NCI-H748 (cell line): ENCODE measurements around the gene GHRHR.
A peak's percentile ranks its signal among the peaks of the same experiment; 100 is the strongest.

Experiments
- DNase-seq: peaks from one replicate; lab custom pipeline; 2025; ENCODE audit not compliant: unreplicated experiment; lab: John Stamatoyannopoulos, UW

Gene GHRHR

DNA sequence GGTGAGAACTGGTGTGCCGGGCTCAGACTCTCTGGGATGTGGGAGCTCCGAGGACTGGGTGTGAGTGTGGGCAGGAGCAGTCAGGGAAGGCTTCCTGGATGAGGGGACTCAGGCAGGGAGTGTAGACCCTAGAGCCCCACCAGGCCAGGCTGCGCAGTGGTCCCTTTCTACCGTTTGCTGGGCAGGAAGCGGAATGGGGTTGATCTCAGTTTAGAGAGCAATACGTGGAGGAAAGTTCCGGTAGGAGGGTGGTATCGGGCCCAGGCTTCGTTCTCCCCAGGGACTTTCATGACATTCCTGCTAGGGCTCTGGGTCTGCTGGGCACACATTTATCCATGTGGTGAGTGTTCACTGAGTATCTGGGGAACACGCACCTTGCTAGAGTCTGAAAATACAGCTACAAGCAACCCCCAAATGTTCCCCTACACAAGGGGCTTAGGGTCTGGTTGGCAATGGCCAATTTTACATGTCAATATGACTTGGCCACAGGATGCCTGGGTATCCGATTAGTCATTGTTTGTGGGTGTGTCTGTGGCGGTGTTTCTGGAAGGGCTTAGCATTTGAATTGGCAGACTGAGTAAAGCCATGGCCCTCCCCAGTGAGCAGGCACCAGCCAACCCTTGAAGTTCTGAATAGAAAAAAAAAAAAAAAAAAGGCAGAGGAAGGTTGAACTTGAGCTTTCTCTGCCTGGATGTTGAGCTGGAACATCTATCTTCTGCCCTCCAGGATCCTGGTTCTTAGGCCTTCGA, 20.8 kb downstream of the GHRHR start:
- peak; percentile 18 for DNase-seq

DNA sequence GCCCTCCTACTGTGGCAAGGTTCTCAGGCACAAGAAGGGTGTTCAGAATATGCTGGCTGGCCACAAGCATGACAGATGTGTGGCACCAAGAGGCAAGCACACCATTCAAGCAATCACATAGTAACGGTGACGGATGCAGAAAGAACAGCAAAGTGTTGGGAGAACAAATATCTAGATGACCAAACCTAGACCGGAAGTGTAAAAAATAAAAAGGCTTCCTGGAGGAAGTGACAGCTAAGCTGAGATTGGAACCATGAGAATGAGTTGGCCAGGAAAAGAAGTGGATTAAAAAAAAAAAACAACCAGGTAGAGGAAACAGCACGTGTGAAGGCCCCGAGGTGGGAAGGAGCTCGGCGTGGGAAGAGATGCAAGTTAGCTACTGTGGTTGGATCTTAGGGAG, 22.0 kb downstream of the GHRHR start:
- no peak for DNase-seq

DNA sequence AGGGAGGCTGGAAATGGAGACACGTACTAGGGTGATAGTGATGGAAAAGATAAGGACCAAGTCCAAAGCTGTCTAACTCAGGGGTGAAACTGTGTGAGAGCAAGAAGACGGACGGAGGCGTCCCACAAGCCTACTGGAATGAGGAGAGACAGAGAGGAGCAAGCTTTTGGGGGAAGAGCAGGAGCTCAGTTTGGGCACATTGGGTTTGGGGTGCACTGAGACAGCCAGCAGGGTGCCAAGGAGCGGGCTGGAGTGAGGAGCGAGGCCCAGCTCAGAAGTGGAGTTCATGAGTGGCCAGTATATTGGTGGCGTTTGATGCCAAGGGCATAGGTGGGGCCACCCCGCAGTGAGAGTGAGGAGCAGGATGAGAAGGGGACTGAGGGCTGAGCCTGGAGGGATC, 22.6 kb downstream of the GHRHR start:
- DNase-seq, result no peak

DNA sequence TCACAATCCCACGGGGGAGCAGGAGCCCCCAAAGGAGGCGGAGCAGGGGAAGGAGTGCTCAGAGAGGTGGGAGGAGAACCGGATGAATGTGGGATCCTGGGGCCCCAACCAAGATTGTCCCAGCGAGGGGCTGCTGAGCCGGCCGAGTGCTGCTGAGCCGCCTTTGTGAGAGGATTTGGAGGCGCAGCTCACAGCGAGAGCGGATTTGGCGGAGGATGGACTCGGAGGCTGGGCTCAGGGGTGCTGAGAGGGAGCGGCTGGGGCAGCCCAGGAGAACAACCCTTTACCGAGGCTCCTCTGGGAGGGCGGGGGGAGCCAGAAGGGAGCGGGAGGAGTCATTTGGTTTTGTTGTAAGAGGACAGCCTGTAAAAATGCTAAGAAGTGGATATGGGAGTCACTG, 23.0 kb downstream of the GHRHR start:
- DNase-seq, result no peak

DNA sequence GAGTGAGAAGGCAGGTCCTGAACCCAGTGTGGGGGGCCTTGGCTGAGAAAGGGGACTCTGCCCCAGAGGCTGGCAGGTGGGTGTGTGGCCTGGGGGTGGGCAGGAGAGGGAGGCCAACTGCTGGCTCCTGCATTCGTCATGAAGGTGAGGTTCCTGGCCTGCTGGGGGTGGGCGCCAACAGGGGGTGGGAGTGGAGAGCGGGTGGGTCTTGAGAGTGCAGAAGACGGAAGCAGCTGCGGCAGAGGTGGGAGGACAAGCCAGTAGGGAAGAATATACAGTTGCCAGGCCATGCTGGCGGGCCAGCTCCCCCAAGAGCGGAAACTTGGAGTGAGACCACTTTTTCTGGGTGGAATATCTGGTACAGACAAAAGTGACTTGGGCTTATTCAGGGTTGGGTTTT, 23.4 kb downstream of the GHRHR start:
- DNase-seq, result no peak

DNA sequence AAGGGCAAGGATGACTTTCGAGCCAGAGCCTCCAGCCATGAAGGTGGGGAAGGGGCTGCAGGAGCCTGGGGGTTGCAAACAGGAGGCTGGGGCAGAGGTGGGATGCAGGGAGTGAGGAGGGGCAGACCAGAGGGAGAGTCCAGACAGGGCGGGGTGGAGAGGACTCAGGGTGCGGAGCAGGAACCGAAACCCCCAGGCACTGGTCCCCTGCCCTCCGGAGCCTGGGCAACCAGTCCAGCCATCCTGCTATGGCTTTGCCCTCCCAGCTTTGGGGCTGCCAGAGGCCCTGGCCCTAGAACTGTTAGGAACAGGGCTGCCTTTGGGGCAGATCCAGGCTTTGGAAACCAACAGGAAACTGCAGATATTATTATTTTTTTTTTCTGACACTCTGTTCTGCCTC, 24.2 kb downstream of the GHRHR start:
- DNase-seq, result no peak

DNA sequence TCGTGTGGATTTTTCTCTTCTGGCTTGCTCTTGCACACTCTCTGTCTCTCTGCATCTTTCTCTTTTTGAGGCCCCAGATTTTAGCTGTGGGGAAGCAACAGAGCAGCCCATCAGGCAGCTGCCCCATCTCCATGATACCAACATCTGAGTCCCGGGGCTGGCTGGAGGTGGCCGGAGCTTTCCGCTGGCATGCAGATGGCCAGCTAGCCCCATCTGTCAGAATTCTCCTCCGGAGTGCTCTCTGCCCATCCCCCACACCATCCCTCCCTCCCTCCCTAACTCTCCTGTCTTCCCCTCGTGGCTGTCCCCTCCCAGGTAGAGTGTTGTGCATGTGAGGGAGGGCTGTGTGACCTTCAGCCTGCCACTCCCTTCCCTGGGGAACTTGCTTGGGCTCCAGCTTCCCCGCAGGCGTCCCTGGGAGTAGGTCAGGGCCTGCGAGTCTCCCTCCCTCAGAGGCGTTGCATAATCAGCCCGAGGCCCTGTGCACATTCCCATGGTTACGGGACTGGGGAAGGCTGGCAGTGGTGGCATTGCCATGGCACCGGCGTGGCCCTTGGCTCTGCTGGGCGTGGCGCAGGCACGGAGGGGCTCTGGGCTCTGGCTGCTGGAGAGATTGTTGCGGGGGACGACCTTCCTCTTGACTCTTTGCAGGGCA, 24.7 kb downstream of the GHRHR start:
- DNase-seq, result peak; percentile 41

DNA sequence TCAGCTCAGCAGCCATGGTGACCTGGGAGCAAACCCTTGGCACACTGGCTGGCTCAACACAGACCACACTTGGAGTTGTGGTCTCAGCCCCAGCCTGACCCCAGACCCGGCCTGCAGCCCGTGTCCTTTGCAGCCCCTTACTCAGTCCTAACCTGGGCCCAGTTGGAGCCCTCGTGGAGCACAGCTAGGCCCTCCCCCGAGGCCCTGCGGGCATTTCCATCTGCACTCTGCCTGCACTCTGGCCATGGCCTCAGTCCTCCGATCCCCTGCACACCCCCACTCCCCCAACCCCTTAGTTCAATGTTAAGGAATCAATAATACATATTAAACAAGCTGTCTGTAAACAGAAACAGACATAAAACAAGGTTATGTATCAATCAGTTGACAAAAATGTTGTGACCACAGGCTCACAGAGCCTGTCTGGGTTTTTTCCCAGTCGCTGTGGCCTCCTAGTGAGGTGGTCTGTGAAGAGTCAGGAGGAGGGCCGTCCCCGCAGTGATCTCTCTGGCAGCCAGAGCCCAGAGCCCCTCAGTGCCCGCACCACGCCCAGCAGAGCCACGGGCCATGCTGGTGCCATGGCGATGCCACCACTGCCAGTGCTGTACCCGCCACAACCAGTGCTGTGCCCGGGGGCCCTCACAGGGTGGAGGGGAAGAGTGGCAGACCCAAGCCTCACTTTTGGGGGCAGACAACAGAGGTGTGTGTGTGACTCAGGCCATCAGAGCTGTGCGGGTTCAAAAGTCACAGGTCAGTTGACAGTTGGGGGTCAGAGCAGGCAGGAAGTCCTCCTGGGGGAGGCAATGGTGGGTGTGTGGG, 25.5 kb downstream of the GHRHR start:
- no peak for DNase-seq

DNA sequence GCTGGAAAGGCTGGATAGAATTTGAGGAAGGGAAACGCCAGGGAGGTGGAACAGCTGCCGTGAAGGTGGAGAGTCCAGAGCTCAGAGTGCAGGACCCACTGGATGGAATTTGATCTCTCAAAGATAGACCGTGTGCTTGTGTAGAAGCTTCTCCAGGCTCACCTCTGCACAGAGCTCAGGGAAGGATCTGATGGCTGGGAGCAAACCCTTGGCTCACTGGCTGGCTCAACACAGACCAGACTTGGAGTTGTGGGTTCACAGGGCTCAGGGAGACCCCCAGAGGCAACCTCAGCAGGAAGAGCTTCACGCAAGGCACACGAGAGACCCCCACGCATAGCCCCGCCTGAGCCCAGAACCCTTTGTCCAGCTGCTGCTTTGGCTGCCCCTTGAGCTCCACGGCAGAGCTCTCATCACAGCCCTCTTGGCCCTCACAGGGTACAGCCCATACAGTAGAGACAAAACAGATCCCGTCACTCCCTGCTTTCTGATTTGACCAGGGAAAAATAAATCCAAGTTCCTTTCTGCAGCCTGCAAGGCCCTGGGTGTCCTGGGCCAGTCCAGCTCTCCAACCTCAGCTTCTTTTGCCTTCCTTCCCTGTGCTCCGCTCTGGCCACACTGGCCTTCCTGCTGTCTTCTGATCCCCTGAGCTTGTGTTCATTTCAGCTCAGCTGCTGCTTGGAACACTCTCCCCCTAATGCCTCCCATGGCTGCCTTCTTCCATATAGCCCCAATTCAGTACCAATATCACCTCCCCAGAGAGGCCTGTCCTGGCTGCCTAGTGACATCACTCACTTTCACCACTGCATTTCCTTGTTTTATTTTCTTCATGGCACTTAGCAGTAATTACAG, 26.3 kb downstream of the GHRHR start:
- no peak for DNase-seq

DNA sequence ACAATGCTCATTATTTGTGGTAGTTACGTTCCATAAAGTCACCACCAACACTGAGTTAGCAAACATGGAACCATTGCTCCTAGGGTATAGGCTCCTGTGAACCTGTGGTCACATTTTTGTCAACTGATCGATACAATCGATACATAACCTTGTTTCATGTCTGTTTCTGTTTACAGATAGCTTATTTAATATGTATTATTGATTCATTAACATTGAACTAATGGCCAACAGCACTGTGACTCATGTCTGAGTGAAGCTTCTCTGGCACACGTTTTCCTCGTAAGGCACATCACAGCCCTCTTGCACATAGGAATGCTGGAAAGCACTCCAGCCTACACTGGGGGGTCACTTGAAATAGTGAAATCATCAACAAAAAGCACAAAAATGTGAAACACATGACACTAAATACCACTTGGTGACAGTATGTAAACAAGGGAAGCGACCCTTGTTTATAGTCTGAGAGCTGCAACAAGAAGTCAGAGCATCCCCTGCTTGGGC, 27.0 kb downstream of the GHRHR start:
- no peak for DNase-seq

DNA sequence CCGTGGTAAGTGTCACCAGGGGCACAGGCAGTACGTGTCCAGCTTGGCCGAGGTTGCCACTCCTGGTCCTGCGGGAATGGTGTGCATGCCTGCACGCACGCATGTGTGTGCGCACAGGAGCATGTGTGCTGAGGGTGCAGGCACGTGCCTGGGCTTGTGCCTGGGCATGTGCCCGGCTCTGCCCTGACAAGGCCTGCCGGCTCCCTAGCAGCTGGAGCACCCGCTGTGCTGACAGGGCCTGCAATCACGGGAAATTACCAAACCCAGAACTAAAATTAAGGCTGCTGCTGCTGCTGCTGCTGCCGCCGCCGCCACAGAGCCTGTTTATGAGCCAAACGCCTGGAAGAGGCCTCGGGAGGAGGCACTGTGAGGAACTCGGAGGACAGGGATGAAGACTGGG, 28.7 kb downstream of the GHRHR start:
- no peak for DNase-seq

DNA sequence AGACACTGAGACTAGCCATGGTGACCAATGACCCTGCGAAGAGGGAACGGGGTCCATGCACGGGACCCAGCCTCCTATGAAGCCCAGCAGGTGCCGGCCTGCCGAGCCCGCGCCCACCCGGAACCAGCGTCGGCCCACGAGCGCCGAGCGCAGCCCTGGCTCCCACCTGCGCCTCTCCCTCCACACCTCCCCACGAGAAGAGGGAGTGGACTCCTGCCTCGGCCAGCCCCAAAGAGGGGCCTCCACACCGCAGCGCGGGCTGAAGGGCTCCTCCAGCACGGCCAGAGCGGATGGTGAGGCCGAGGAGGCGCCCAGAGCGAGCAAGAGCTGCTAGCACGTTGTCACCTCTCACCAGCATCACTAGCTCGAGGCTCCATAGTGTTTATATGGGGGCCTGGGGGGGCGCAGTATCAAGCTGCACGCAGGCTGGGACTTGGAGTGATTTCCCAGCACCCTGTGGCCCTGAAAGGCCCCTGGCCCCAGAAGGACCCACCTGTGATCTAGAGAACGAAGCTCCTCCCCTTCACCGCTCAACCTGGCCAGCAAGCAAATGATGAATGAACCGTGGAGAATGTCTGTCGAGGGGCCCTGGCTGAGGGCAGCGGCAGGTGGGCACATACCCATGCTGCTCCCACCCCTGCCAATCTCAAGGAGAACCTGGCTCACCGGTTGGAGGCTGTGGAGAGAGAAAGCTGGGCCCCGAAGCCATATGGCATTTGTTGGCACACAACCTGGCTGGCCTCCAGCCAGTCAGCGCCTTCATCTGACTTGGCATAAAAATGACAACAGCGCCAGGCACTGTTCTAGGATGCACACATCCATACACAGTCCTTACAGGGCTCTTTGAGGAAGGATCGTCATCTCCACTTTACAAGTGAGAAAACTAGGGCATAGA, 30.7 kb downstream of the GHRHR start:
- no peak for DNase-seq

DNA sequence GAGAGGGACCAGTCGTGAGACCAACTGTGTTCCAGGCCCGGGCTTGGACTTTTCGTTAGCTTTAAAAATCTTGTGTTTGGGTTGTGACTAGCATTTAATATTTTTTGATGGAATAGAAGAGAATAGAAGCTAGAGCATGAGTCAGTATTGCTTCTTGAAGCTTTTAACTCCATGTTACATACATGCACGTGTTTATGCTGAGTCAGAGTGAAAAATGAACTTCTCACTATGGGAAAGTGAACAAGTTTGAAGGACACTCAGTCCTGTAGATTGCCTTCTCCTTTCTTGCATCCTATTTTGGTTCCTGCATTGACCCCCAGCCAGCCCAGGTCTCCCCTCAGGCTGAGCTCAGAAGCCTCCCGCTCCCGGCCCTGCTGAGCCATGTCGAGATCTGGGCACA, 31.8 kb downstream of the GHRHR start:
- no peak for DNase-seq

DNA sequence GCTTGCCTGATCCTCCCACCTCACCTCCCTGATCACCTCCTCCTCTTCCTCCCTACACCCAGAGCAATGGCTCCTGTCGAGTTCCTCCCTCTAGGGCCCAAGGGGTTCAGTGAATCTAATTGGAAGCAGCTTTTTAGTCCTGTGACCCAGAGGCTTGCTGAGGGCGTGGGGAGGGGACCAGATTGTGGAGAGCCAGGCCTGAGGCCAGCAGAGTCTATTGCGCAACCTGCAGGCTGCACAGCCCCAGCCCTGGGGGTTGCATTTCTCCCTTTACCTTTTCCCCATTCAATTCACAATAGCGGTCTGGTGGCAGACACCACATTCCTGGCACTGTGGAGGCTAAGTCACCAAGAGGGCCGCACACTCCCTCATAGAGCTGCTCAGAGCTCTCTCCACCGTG, 32.5 kb downstream of the GHRHR start:
- no peak for DNase-seq

DNA sequence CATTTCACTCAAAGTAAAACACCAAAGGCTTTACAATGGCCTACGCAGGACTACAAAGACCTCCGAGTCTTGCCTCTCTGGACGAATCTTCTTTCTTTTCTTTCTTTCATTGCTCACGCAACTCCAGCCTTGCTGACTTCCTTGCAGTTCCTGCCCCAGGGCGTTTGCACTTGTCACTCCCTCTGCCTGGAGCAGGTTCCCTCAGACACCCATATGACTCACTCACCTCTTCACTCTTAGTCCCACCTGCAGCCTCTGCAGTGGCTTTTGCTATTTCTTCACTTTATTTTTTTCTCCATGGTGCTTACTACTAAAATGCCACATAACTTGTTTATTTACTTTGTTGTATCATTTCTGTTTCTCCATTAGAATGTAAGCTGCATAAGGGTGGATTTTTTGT, 33.1 kb downstream of the GHRHR start:
- no peak for DNase-seq

DNA sequence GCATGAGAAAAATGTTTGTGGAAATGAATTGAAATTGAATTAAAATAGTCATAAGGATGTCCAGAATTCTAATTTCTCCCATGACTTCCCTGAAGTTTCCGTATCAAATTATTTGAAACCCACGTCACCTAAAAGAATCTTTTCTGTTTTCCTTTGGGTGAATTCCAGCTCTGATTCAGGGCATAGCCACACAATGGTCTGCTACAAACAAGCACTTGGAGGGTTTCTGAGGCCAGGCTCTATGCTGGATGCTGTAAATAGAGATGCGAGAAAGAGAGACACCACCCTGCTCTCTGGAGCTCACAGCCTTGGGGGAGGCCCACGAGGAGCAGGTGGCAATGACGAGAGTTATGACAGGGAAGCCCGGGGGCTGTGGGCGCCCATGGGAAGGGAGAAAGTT, 33.6 kb downstream of the GHRHR start:
- no peak for DNase-seq

DNA sequence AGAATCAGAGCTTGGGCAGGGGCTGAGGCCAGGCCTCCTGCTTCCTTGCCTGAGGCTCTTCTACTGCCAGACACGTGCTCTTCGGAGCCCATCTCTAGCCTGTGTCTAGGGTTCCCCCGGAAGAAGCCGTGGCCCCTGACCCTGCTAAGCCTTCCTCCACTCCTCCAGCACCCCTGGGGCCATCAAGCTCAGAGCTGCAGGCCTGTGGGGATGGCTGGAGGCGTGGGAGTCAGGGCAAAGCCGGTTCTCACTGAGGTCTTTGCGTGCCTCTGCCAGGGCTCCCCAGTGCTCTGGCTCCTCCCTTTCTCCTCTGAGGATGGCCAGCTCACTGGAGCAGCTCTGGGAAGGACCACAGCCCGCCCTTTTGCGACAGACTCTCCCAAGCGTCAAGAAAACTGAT, 34.4 kb downstream of the GHRHR start:
- no peak for DNase-seq

DNA sequence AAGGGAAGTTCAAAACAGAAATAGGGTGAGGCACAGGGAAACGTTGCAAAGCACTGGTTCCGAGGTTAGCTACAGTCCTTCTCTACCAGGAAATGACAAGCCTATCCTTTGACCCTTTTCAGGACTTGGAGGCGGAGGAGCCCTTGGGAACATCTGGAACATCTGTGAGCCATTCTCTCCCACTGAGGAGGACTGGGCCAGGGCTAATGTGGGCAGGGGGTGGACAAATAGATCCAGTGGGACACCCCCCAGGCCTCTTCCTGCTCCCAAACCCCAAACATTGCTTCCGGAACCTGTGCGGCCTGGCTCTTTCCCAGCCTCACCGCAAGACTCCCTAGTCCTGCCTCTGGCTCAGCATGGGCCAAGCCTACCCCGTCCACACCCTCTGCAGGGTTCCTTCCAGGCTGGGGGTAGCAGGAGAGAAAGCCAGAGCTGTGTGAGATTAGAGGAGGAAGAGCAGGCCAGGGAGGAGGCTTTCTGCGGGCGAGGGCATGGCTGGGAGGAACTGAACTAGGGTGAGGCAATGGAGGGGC, 36.5 kb downstream of the GHRHR start:
- DNase-seq, result no peak

DNA sequence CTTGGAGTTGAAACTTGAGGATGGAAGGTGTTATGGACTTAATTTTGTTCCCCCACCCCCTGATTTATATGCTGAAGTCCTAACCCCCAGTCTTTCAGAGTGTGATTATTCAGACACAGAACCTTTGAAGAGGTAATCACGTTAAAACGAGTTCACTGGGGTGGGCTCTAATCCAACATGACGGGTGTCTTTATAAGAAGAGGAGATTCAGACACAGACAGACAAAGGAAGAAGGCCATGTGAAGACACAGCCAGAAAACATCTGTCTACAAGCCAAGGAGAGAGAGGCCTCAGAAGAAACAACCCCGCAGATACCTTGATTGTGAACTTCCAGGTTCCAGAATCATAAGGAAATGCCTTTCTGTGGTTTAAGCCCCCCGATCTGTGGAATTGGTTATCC, 37.0 kb downstream of the GHRHR start:
- no peak for DNase-seq

DNA sequence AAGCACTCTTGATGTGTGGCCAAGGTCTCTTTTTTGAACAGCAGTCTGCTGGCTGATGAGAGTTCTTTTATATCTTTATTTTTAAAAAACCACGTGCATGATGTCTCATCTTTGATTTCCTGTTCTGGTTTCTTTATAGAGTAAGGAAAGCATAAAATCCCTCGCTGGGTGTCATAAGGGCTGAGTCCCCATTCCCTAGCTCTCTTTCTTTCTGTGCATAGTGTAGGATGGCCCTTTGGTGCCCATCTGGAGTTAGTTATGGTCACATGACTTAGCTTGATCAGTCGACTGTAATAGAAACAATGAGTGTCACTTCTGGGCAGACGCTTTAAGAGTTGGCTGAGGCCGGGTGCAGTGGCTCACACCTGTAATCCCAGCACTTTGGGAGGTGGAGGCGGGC, 38.5 kb downstream of the GHRHR start:
- DNase-seq, result no peak
